Activated effector memory CD4-positive, alpha-beta T cell treated with anti-CD3 and anti-CD28 coated beads, Interleukin-2, amount 50 U/mL, for 16 hours (primary cell): Measurements from ENCODE around the gene LAMA4.

Experiments
- DNase-seq: peaks from one replicate; pipeline ENCODE4 v3.0.0-alpha.2; 2020

LAMA4 gene

GRCh38 chr6:112234601-112235000 lies 19.8 kb downstream of the LAMA4 start:
- no peak for DNase-seq

GRCh38 chr6:112233847-112234246 lies 20.5 kb downstream of the LAMA4 start:
- no peak for DNase-seq

GRCh38 chr6:112232845-112233256 lies 21.5 kb downstream of the LAMA4 start:
- DNase-seq, result no peak

- DNase-seq, result no peak
These were observed 22.7 kb downstream of the LAMA4 start for GRCh38 chr6:112231594-112232060.

GRCh38 chr6:112231164-112231563 lies 23.2 kb downstream of the LAMA4 start:
- DNase-seq, result no peak

GRCh38 chr6:112228480-112229332 lies 25.7 kb downstream of the LAMA4 start:
- DNase-seq, result no peak

- DNase-seq, result no peak
These were observed 26.4 kb downstream of the LAMA4 start for GRCh38 chr6:112227992-112228391.

GRCh38 chr6:112227411-112227810 lies 27.0 kb downstream of the LAMA4 start:
- DNase-seq, result no peak

GRCh38 chr6:112225691-112226090 lies 28.7 kb downstream of the LAMA4 start:
- DNase-seq, result no peak

GRCh38 chr6:112224088-112224487 lies 30.3 kb downstream of the LAMA4 start:
- no peak for DNase-seq

- no peak for DNase-seq
These were observed 31.1 kb downstream of the LAMA4 start for GRCh38 chr6:112223070-112223861.

GRCh38 chr6:112221981-112222852 lies 32.1 kb downstream of the LAMA4 start:
- no peak for DNase-seq

- no peak for DNase-seq
These were observed 32.8 kb downstream of the LAMA4 start for GRCh38 chr6:112221561-112221960.

- DNase-seq, result no peak
These were observed 35.8 kb downstream of the LAMA4 start for GRCh38 chr6:112218563-112218962.

- DNase-seq, result no peak
These were observed 37.5 kb downstream of the LAMA4 start for GRCh38 chr6:112216662-112217551.

- DNase-seq, result no peak
These were observed 38.7 kb downstream of the LAMA4 start for GRCh38 chr6:112215488-112216284.

GRCh38 chr6:112214739-112215269 lies 39.6 kb downstream of the LAMA4 start:
- no peak for DNase-seq

GRCh38 chr6:112210852-112211251 lies 43.5 kb downstream of the LAMA4 start:
- no peak for DNase-seq

- no peak for DNase-seq
These were observed 45.2 kb downstream of the LAMA4 start for GRCh38 chr6:112209131-112209530.

GRCh38 chr6:112207776-112208175 lies 46.6 kb downstream of the LAMA4 start:
- no peak for DNase-seq

GRCh38 chr6:112207131-112207530 lies 47.2 kb downstream of the LAMA4 start:
- DNase-seq, result no peak
